ENCODE measurements around the gene APEX2.
A peak's percentile ranks its signal among the peaks of the same experiment; 100 is the strongest.
"Not testable (repeated sequence)": the region's sequence is repeated elsewhere in the genome, so short reads cannot be mapped to it uniquely, and the experiment has no call there.

APEX2 gene

DNA sequence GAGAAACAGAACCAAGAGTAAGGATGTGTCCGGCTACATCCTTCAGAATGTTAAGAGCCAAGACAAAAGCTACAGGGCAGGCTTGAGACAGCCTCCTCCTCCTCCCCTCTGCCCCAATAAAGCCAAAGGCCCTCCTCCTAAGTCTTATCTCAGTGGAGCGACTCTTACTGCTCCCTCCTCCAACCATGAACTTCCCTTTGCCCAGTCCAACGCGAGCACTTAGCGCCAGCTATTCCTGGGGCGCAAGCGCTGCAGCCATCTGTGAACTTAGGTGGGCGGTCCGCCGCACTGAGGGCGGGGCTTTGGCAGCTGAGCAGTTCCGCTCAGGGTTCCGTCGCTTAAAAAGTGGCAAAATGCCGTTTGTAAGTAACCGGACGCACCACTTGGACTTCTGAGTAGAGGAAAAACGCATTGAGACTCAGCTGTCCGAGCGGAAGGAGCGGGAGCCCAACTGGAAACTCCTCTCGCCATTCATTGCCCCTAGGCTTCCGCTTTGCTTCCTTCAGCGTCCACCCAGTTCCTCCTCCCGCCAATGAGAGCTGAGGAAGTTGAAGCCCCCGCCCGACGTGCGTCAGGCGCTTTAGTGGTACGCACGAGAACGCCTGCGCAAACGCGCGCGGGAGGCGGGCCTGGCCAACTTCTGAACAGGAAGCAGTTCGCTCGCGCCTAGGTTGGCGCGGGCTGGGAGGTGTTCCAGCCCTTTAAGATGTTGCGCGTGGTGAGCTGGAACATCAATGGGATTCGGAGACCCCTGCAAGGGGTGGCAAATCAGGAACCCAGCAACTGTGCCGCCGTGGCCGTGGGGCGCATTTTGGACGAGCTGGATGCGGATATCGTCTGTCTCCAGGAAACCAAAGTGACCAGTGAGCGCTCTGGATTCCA, at the start of gene APEX2:
APEX2 (plus strand) TSS at position 647 of the 882 bp plus-strand sequence; CDS start at position 707, 60 bp downstream.
- DNase-seq (ENCODE audit: low read depth in 1 of 2, low spot score in 1 of 2), result peak; percentile 58 to 81

DNA sequence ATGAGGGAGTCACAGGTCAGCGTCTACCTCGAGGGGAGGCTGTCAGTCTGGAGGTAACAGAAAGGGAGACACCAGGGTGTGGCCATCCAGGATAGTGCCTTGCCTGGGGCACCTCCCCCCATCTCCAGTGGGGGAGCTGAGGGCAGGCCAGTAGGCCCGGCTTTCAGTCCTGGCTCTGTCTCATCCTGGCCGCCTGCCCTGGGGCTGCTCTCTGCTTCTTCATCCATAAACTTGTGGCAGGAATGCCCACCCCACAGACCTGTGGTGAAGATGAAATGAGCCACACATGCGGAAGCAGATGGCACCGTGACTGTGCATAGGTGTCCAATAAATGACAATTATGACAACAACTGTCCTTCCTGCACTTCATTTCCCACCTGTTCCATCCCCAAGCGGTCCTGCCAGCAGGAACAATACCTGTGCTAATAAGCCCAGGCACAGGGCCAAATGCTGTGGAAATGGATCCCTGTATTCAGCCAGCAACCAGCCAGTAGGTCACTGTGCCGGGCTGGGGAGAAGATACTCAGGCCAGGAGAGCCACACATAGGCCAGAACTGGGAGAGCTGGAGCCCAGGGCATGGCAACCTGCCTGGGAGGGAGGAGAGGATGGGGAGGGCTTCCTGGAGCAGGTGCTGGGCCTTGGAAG, 49.3 kb upstream of the APEX2 start:
- DNase-seq (ENCODE audit: low read depth in 1 of 2, low spot score in 1 of 2), result no peak

DNA sequence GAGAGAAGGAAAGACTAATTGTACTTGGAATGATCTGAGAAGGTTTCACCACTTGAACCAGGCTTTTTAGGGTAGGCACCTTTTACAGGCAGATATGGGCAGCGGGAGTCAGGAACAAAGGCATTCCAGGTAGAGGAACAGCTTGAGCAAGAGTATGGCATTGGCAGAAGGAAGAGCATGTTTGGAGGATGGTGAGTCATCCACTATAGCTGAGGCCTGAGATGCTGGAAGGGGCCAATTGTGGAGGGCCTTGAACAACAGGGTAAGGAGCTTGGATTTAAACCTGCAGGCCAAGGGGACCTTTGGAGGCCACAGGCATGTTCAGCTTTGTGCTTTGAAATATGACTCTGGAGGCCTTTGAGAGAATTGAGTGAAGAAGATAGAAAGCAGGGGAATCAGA, 38.4 kb upstream of the APEX2 start:
- no peak for DNase-seq (ENCODE audit: low read depth in 1 of 2, low spot score in 1 of 2)

- DNase-seq (ENCODE audit: low read depth in 1 of 2, low spot score in 1 of 2), result no peak
These were observed 35.2 kb upstream of the APEX2 start for GRCh38 chrX:54964766-54965497.

DNA sequence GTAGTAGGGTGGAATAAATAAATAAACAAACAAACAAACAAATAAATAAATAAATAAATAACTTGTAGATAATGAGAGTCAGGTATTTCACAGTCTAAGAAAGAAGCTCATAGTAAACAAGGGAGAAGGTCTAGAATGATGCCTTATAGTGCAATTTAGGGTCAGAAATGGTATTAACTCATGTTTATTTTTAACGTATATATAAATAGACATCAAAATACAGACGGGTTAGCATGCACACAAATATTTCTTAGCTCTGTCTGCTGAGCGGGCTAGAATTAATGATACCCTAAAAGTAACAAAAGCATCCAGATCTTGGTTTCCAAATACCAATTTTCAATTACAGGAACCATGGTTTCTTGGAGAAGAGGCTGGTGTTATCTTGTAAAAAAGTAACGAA, 22.8 kb upstream of the APEX2 start:
- no peak for DNase-seq (ENCODE audit: low read depth in 1 of 2, low spot score in 1 of 2)

GRCh38 chrX:54978448-54978847, 21.7 kb upstream of the APEX2 start:
- DNase-seq (ENCODE audit: low read depth in 1 of 2, low spot score in 1 of 2), result no peak

DNA sequence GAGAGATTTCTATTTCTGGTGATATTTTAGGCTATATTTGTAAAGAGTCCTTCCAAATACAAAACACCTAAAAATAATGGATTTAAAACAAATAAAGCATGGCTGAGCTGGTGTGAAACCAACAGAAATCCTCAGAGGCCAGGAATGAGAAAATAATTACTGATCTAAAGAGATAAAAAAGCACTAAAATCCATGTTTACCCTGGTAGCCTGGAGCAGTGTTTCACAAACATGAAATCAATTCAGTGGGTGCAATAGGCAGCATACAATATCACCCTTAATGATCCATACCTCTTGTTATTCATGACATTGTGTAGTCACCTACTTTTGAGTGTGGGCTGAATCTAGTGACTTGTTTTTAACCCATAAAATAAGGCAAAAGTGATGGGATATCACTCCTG, 20.7 kb upstream of the APEX2 start:
- no peak for DNase-seq (ENCODE audit: low read depth in 1 of 2, low spot score in 1 of 2)

DNA sequence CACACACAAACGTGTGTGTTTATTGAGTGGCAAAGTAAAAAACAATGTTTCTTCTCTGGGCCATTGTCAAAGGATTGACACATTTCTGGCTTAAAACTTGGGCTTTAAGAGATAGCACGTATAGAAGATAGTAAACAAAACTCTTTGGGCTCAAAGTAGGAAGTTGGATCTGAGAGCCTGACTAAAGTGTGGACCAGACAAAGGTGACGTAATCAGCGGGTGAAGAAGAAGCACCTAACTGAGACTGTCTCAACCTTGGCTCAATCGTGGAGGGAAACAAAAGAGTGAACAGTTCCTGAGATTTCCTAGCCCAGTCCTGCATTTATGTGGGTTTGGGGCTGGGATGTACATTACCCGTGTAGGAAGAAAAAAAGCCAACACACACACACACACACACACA, 19.8 kb upstream of the APEX2 start:
- DNase-seq (ENCODE audit: low read depth in 1 of 2, low spot score in 1 of 2), result no peak

- DNase-seq (ENCODE audit: low read depth in 1 of 2, low spot score in 1 of 2), result not testable (repeated sequence)
These were observed 16.9 kb upstream of the APEX2 start for GRCh38 chrX:54983306-54983705.

- DNase-seq (ENCODE audit: low read depth in 1 of 2, low spot score in 1 of 2), result no peak
These were observed 8.5 kb upstream of the APEX2 start for GRCh38 chrX:54991706-54992105.

- DNase-seq (ENCODE audit: low read depth in 1 of 2, low spot score in 1 of 2), result no peak
These were observed 7.1 kb upstream of the APEX2 start for GRCh38 chrX:54992911-54993622.

GRCh38 chrX:54994099-54994498, 6.1 kb upstream of the APEX2 start, which contains the start of gene PFKFB1:
Gene PFKFB1, minus strand, starts transcription at chrX:54994188. Its CDS starts 181 bp downstream, at chrX:54994007.
- DNase-seq (ENCODE audit: low read depth in 1 of 2, low spot score in 1 of 2), result no peak

GRCh38 chrX:54994668-54995351, 5.4 kb upstream of the APEX2 start:
- no peak for DNase-seq (ENCODE audit: low read depth in 1 of 2, low spot score in 1 of 2)

- no peak for DNase-seq (ENCODE audit: low read depth in 1 of 2, low spot score in 1 of 2)
These were observed 4.5 kb upstream of the APEX2 start for GRCh38 chrX:54995621-54996020.

DNA sequence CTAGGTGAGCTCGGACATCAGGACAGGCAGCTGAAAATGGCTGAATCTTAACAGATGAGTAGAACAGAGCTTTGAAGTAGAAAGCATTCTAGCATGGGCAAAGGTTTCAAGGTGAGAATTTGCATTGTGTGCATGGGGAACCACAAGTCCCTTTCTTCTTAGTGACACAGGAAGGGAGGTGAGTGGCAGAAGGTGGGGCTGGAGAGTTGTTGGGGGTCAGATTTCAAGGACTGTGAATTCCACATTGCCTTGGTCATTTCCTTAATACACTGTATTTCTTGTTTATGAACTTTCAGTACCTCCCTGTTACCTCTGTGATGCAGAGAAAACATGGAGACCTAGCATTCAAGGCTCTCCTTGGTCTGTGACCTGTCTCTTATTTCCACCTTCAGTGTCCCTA, 4.1 kb downstream of the APEX2 start:
- DNase-seq (ENCODE audit: low read depth in 1 of 2, low spot score in 1 of 2), result no peak

GRCh38 chrX:55005256-55005655, 5.1 kb downstream of the APEX2 start:
- DNase-seq (ENCODE audit: low read depth in 1 of 2, low spot score in 1 of 2), result no peak

DNA sequence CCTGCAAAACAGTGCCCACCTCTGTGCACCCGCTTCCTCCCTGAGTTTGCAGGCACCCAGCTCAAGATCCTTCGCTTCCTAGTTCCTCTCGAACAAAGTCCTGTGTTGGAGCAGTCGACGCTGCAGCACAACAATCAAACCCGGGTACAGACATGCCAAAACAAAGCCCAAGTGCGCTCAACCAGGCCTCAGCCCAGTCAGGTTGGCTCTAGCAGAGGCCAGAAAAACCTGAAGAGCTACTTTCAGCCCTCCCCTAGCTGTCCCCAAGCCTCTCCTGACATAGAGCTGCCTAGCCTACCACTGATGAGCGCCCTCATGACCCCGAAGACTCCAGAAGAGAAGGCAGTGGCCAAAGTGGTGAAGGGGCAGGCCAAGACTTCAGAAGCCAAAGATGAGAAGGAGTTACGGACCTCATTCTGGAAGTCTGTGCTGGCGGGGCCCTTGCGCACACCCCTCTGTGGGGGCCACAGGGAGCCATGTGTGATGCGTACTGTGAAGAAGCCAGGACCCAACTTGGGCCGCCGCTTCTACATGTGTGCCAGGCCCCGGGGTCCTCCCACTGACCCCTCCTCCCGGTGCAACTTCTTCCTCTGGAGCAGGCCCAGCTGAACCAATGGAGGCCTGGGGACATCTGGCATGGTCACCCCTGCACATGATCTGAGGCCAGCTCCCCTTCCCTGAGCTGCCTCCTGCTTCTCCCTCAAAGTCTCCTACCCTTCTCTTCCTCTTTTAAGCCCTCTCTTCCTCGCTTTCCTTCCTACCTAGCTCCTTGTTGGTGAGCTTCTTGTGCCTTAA, 6.9 kb downstream of the APEX2 start:
- DNase-seq (ENCODE audit: low read depth in 1 of 2, low spot score in 1 of 2), result no peak

- no peak for DNase-seq (ENCODE audit: low read depth in 1 of 2, low spot score in 1 of 2)
These were observed 7.5 kb downstream of the APEX2 start for GRCh38 chrX:55007656-55008055.

- DNase-seq (ENCODE audit: low read depth in 1 of 2, low spot score in 1 of 2), result no peak
These were observed 8.6 kb downstream of the APEX2 start for GRCh38 chrX:55008571-55009358.

All from activated CD4-positive, alpha-beta T cell treated with anti-CD3 and anti-CD28 coated beads, Interleukin-2, amount 50 U/mL, for 24 hours (primary cell).